ENCODE data around the gene MAGEB6B. TPM values are rescaled to one million over a fixed set of nuclear protein-coding genes. Genes with fewer than 3 reads are reported as not detected.
A peak's percentile ranks its signal among the peaks of the same experiment; 100 is the strongest.
"Not testable (repeated sequence)": the region's sequence is repeated elsewhere in the genome, so short reads cannot be mapped to it uniquely, and the experiment has no call there.

MAGEB6B gene, protein sequence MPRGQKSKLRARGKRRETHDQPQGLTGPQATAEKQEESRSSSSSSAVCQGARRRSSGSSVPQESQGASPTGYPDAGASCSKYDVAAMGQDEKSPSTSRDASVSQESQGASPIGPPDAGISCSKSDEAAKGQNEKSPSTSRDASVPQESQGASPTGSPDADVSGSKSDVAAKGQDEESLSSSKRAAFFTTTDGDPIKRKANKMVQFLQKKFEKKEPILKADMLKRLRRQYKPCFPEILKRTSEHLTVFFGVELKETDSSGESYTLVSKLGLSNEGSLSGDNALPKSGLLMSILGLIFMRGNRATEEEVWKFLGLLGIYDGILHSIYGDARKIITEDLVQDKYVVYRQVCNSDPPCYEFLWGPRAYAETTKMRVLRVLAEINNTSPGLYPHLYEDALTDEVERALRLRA
- not detected in 2 replicates for total RNA-seq (2014; rRNA removed; shearing (Covaris generic))

DNA sequence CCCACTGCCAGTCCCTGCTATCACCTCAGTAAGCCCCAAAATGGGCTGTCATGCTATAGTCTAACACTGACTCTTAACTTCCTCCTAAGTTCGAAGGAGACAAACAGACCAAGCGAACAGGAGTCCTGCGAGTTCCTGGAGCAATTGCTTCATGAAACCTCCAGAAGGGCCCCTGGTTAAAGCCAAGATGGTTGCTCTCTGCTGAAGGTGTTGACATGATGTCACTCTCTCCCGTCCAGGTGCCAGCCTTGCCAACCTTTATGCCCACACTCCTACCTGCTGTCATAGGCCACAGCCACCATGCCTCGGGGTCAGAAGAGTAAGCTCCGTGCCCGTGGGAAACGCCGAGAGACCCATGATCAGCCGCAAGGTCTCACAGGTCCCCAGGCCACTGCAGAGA lies at the start of gene MAGEB6B:
Gene MAGEB6B, plus strand, starts transcription at position 301 of the 400 bp plus-strand sequence. Its CDS starts 0 bp downstream, at position 301.
- Histone ChIP-seq H3K4me3 (ENCODE audit: insufficient read depth, low read depth, low read length) (no peak within 1 kb of the TSS), H3K36me3 (replicated peaks; ENCODE audit: control insufficient read depth, insufficient read depth, low read length) (no peaks in the 10 kb centered on the region), H3K27me3 (ENCODE audit: control insufficient read depth, insufficient read depth, low read length) (no peaks in the 10 kb centered on the region)
- no peak for DNase-seq

DNA sequence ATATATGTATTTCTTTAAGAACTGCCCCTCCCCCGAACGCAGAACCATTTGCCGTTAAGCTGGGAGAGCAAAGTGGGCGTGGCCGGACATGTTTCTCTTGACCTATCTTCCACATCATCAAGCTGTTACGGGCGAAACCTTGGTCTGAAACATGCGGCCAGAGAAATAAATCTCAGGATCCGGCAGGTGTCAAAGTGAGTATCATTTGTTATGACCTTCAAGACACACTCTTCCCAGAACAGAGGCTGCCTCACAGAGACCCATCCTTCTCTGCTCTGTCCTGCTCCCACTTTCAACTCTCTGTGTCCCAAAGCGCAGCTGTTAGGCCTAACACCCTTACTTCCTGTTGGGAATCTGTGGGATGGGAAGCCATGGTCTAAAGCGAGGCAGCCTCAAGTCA lies 22.1 kb upstream of the MAGEB6B start, which contains the start of gene MAGEB18:
Gene MAGEB18, plus strand, starts transcription at position 70 of the 400 bp plus-strand sequence. CDS start 643 bp downstream, outside the sequence.
- Histone ChIP-seq H3K36me3 (replicated peaks; ENCODE audit: control insufficient read depth, insufficient read depth, low read length) (no peaks in the 10 kb centered on the region), H3K27me3 (ENCODE audit: control insufficient read depth, insufficient read depth, low read length) (no peaks in the 10 kb centered on the region), H3K4me3 (ENCODE audit: insufficient read depth, low read depth, low read length) (no peak within 1 kb of the TSS)
- no peak for DNase-seq

DNA sequence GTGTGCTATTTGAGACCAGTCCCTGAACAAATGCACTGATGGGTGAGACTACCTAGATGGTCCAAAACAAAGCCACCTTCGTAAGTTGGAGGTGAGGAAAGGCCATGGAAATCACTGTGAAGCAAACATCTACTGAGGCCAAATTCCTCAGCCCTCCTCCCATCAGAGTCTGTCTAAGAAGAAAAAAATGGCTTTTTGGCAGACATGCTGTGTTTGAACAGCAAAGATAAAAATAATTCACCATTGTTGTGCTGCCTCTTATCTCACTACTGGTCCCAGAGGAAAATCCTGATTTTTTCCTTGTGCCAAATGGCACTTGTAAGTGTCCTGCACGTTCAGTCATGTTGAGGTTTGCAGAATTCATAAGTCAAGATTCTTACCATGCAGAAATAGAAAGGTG lies 14.4 kb upstream of the MAGEB6B start:
- no peak overlapping the region for H3K4me3 ChIP-seq (ENCODE audit: insufficient read depth, low read depth, low read length)
- H3K27me3 ChIP-seq (ENCODE audit: control insufficient read depth, insufficient read depth, low read length), result no peaks in the 10 kb centered on the region
- no peaks in the 10 kb centered on the region for H3K36me3 ChIP-seq (replicated peaks; ENCODE audit: control insufficient read depth, insufficient read depth, low read length)
- no peak for DNase-seq

DNA sequence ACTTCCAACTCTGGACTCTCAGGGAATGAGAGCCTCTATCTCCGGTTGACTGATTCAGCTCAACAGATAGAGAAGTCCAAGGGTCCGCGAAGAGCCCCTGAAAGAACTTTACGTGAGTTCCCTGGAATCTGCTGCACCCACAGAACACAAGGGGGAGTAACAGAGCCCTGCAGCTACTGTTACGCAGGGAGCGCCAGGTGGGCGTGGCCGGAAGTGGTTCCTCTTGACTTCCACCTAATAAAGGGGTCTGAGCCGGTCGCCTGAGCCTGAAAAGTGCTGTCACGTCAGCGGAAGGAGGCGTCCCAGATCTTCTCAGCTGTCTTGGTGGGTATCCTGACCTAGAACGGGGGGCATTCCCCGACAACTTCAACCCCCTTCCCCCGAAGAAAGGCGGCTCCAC lies 31.8 kb downstream of the MAGEB6B start, which contains the start of gene MAGEB6:
Gene MAGEB6, plus strand, starts transcription at position 237 of the 400 bp plus-strand sequence. CDS start 1,407 bp downstream, outside the sequence.
- Histone ChIP-seq H3K36me3 (replicated peaks; ENCODE audit: control insufficient read depth, insufficient read depth, low read length) (no peaks in the 10 kb centered on the region), H3K4me3 (ENCODE audit: insufficient read depth, low read depth, low read length) (no peak within 1 kb of the TSS), H3K27me3 (ENCODE audit: control insufficient read depth, insufficient read depth, low read length) (no peaks in the 10 kb centered on the region)
- DNase-seq, result peak; percentile 6

DNA sequence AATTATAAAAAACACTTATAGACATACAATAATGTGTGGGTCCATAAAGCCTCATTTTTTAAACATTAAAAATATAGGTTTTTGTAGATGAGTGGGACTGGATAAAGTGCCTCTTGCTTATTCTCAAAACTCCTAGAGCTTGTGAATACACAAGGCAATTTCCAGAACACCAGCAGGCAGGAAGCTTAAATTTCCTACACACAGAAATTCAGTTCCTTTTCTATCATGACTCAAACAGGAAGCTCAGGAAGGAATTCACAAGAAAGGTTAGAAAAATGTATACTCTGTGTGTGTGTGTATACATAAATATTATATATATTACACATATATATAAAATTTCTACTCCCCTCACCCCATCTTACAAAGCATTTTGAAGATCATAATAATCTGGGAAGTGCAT lies 43.2 kb downstream of the MAGEB6B start:
- no peak for DNase-seq
- Histone ChIP-seq H3K27me3 (ENCODE audit: control insufficient read depth, insufficient read depth, low read length) (no peaks in the 10 kb centered on the region), H3K4me3 (ENCODE audit: insufficient read depth, low read depth, low read length) (no peak overlapping the region), H3K36me3 (replicated peaks; ENCODE audit: control insufficient read depth, insufficient read depth, low read length) (no peaks in the 10 kb centered on the region)

DNA sequence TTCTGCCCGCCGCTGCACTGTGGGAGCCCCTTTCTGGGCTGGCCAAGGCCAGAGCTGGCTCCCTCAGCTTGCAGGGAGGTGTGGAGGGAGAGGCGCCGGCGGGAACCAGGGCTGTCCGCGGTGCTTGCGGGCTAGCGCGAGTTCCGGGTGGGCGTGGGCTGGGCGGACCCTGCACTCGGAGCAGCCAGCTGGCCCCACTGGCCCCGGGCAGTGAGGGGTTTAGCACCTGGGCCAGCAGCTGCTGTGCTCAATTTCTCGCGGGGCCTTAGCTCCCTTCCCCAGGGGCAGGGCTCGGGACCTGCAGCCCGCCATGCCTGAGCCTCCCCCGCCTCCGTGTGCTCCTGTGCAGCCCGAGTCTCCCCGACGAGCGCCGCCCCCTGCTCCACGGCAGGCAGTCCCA lies 44.3 kb downstream of the MAGEB6B start:
- H3K36me3 ChIP-seq (replicated peaks; ENCODE audit: control insufficient read depth, insufficient read depth, low read length); H3K27me3 ChIP-seq (ENCODE audit: control insufficient read depth, insufficient read depth, low read length); H3K4me3 ChIP-seq (ENCODE audit: insufficient read depth, low read depth, low read length); DNase-seq: not testable (repeated sequence)

DNA sequence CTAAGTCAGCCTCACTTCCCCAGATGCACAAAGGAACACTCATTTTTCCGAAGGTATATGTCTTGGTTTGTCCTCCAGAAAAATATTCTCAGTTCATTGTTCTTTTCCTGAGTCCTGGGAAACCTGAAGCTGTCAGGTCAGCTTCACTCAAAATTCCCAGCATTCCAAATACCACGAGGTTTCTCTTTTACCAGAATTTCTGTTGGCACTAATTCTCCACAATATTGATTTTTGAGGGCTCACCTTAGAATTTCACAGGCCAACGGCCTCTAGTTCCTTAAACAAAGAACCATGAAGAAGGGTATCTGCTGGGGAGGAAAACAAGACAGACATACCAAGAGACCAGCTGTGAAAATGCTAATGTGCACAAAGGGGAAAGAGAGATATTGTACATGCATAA lies 47.6 kb downstream of the MAGEB6B start:
- Histone ChIP-seq H3K27me3 (ENCODE audit: control insufficient read depth, insufficient read depth, low read length) (no peaks in the 10 kb centered on the region), H3K36me3 (replicated peaks; ENCODE audit: control insufficient read depth, insufficient read depth, low read length) (no peaks in the 10 kb centered on the region), H3K4me3 (ENCODE audit: insufficient read depth, low read depth, low read length) (no peak overlapping the region)
- no peak for DNase-seq

Other genes starting within 250 kb of the MAGEB6B start
- not detected in 2 replicates for gene MAGEB18, start 22.3 kb upstream of the MAGEB6B start, total RNA-seq (2014; rRNA removed; shearing (Covaris generic))
- gene MAGEB6, start 31.8 kb downstream of the MAGEB6B start, total RNA-seq (2014; rRNA removed; shearing (Covaris generic)), result not detected in 2 replicates
- gene MAGEB5, start 55.6 kb downstream of the MAGEB6B start, total RNA-seq (2014; rRNA removed; shearing (Covaris generic)), result not detected in 2 replicates